ENCODE data around the gene UPK3A.
"Not testable (repeated sequence)": the region's sequence is repeated elsewhere in the genome, so short reads cannot be mapped to it uniquely, and the experiment has no call there.

The UPK3A gene

GRCh38 chr22:45285263-45286058, 712 bp downstream of the UPK3A start:
- no peak for DNase-seq

DNA sequence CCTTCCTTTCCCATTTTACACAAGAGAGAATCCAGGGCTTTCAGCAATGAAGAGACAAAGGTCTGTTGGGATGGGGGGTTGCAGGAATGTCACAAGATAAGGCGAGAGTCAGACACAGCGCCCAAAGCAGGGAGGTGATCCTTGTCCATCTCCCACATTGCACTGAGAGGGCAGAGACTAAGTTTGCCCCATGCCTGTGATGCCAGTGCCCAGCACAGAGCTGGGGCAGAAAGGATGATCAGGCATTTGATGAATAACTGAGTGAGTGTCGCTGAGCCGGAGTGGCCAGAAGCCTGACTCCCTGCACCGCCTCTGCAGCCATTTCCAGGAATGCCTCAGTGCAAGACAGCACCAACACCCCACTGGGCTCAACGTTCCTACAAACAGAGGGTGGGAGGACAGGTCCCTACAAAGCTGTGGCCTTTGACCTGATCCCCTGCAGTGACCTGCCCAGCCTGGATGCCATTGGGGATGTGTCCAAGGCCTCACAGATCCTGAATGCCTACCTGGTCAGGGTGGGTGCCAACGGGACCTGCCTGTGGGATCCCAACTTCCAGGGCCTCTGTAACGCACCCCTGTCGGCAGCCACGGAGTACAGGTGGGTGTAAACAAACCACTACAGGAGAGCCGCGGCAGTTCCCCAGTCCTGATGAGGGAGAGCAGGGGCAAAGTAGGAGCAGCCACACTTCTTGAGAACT, 2.3 kb downstream of the UPK3A start:
- no peak for DNase-seq

DNA sequence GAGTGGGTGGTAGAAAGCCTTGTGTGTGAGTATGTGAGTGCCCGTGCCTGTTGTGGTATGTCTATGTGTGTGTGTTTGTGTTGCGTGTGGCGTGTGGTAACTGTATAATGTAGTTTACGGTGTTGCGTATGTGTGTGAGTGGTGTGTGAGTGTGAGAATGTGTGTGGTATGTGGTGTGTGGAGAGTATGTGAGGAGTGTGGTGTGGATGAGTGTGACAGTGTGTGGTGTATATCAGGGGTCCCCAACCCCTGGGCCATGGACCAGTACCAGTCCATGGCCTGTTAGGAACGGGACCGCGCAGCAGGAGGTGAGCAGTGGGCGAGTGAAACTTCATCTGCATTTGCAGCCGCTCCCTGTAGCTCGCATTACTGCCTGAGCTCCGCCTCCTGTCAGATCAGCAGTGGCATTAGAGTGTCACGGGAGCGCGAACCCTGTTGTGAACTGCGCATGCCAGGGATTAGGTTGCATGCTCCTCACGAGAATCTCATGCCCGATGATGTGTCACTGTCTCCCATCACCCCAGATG, 5.7 kb downstream of the UPK3A start:
- DNase-seq = no peak

GRCh38 chr22:45291061-45291930, 6.5 kb downstream of the UPK3A start:
- DNase-seq = no peak

GRCh38 chr22:45291931-45292290, 7.2 kb downstream of the UPK3A start:
- DNase-seq = no peak

DNA sequence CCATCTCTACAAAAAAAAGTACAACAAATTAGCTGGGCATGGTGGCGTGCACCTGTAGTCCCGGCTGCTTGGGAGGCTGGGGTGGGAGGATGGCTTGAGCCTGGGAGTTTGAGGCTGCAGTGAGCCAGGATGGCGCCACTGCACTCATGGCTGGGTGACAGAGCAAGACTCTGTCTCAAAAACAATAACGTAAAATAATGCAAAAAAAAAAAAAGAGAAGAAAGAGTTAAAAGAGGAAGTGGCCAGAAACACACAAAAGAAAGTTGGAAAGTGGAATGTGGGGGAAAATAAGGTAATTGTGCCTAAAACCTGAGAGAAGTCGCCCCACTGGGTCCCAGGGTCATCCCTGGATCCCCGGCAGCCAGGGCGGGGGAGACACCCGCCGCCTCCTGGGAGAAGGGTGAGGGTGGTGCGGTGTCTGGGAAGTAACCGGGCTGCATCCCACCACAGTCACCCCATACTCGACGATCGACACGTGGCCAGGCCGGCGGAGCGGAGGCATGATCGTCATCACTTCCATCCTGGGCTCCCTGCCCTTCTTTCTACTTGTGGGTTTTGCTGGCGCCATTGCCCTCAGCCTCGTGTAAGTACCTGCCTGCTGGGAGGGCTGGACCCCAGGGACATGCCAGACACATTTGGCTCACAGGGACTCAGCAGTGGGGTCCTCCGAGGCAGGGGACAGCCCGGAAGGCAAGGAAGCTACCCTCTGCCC, 8.1 kb downstream of the UPK3A start:
- no peak for DNase-seq

GRCh38 chr22:45294030-45294429, 9.3 kb downstream of the UPK3A start:
- DNase-seq = no peak

DNA sequence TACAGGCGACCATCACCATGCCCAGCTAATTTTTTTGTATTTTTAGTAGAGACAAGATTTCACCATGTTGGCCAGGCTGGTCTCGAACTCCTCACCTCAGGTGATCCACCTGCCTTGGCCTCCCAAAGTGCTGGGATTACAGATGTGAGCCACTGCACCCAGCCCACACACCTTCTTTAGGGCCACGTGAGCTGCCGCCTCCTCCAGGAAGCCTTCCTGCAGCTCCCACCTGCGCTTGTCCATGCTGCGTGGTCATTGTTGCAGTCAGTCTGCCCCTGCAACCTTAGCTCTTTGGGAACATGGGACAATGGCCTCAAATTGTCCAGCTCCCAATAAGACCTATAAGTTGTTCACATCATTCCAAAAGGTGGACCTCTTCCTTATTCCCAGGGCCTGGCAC, 10.3 kb downstream of the UPK3A start:
- not testable (repeated sequence) for DNase-seq

- DNase-seq = no peak
These were observed 10.7 kb downstream of the UPK3A start for GRCh38 chr22:45295492-45295891.

- DNase-seq = no peak
These were observed 12.0 kb downstream of the UPK3A start for GRCh38 chr22:45296628-45297297.

DNA sequence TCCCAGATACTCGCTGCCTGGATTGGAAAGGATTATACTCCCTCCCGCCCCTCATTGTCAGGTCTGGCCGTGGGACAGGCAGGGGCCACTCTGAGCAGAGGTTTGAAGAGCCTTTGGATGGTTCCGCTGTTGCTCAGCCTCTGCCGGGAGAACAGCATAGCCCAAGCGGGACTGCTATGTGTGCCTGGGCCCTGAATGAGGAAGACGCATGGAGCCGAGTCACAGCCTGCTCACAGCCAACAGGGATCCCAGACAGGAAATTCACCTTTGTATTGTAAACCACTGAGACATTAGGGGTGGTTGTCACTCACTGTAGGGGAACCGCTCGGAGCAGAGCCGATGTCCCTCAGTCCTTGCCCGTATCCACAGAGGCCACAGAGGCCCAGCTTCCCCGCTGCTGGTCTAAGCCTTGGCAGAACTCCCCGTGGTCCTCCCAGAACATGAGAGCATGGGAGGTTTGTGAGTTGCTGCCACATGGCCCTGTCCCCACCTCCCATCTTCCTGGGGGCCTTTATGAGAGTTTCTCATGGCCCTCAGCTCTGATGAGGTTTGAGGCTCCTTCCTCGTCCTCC, 14.3 kb downstream of the UPK3A start:
- DNase-seq = no peak

DNA sequence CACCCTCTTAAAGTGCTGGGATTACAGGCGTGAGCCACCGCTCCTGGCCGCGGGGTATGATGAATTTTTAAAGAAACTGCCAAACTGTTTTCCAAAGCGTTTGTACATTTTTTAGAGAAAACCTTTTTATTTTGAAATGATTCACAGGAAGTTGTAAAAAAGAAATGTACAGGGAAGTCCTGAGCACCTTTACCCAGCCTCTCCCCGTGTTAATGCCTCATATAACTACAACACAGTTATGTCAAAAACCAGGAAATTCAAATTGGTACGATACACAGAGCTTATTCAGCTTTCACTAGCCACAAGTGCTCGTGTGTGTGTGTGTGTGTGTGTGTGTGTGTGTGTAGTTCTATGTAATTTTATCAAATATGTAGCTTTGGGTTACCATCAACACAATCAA, 18.0 kb downstream of the UPK3A start:
- no peak for DNase-seq

GRCh38 chr22:45303181-45303580, 18.4 kb downstream of the UPK3A start:
- DNase-seq = no peak

GRCh38 chr22:45304971-45305370, 20.2 kb downstream of the UPK3A start:
- DNase-seq = no peak

- no peak for DNase-seq
These were observed 20.8 kb downstream of the UPK3A start for GRCh38 chr22:45305456-45306075.

DNA sequence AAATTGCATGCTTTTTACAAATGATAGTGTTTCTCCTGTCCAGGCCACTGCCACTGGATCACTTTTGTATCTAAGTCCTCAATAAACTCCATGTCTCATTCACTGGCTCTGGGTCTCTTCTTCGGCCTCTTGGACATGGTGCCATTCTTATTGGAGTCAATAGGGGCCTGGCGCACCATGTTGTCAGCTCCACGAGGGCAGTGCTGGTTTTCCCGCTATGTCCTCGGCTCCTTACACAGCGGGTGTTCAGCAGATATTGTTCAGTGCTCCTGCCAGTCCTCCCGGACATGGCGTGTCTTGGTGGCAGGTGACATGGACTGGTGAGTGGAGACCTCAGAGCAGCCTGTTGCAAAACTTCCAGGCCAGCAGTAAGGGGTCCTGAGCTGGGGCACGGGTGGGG, 21.4 kb downstream of the UPK3A start:
- DNase-seq = no peak

- DNase-seq = no peak
These were observed 23.7 kb downstream of the UPK3A start for GRCh38 chr22:45308391-45308956.

DNA sequence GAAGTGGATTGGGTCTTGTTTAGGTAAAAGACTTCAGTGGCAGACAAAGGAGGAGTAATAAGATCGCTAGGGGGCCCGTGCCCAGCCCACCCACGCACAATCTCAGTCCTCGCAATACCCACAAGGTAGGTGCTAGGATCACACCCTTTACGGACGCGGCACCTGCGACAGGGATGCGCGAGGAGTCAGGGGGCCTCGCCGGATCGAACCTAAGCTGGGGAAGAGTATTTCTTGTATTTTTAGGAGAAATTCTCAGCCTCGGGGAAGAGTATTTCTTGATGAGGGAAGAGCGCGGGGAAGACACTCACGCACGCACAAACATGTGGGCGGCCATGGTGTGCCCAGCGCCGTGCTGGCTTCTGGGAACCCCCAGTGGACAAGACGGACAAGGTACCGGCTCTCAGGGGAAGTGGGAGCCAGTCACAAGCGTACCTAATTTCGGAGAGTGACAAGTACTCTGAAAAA, 24.2 kb downstream of the UPK3A start:
- no peak for DNase-seq

DNA sequence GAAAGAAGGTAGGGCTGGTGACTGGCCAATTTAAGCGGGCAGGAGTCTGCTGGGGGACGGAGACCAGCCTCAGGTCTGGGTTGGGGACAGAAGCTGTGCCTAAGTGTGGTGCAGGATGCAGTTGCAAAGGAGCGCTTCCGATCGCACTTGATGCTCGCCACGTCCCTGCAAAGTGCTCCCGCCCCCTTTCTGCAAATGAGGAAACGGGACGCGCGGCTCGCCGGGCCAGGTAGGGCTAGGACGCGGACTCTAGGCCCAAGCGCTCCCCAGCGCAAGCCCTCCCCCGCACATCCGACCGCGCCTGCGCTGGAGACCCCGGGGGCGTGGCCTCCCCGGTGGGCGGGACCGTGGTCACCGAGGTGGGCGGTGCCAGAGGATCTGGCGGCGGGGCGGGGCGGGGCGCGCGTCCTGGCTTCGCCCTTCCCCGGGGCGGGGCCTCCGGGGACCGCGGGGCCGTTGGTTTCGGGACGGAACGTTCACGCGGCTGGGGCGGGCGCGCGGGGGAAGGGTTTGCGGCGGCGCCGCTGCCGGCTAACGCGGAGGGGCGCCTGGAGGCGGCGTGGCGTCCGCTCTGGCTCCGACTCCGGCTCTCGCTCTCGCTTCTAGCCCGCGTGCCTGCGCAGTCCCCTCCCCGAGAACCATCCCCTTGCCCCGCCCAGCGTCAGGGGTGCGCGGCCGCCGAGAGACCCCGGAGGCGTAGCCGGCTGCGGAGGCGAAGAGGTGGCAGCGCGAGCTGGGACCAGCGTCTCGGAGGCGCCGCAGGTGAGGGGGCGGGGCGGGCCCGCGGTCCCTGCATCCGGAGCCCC, 24.9 kb downstream of the UPK3A start, which contains the start of gene FAM118A:
Gene FAM118A (plus strand): TSS at position 513 of the 806 bp plus-strand sequence. CDS start 12,446 bp downstream, outside the sequence.
- DNase-seq = peak; percentile 97
